SH-SY5Y (cell line): ENCODE data around the gene KCTD16.

Experiments used
- GATA2 ChIP-seq: IDR thresholded peaks from 2 replicates; pipeline ENCODE4 v1.6.1; 2011; ENCODE audit warnings: mild to moderate bottlenecking, low read depth, low read length
- GATA3 ChIP-seq: IDR thresholded peaks from 2 replicates; pipeline ENCODE4 v1.6.1; 2011; ENCODE audit warnings: low read depth, mild to moderate bottlenecking, low read length, moderate library complexity

GRCh38 chr5:144472221-144472620, 301.5 kb downstream of the KCTD16 start:
- no peak for TF ChIP-seq GATA2
- TF ChIP-seq GATA3, result no peak
